ENCODE data around the gene CDK5.

The CDK5 gene

DNA sequence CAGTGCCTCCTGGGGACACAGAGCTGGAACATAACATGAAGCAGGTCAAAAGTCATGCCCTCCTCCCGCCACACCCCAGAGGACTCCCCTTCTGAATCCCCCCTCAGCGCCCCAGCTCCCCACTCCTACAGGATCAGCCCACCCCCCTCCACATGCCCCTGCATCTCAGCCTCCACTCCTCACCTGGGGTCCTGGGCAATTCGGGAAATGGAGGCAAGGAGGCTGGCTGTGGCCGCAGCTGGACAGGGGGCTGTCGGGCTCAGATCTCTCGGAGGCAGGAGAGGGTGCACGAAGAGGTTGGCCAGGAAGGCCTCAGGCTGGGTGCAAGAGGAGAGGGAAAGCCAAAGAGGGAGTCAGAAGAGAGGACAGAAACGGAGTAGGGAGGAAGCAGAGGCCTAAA, 41.2 kb downstream of the CDK5 start:
- Histone ChIP-seq H4K20me1 (ENCODE audit: insufficient read depth, low read length) (no peaks in the 10 kb centered on the region), H3K4me1 (ENCODE audit: insufficient read depth, low read length, severe bottlenecking) (peaks cover 27% of the 10 kb centered on the region), H3K36me3 (ENCODE audit: insufficient read depth, low read length) (no peaks in the 10 kb centered on the region), H3K27me3 (ENCODE audit: insufficient read depth, low read length) (peaks cover 11% of the 10 kb centered on the region; the same call in 1 of the 2 replicates), H3K4me3 (ENCODE audit: low read depth, low read length, poor library complexity, severe bottlenecking) (no peak overlapping the region), H2AFZ (ENCODE audit: low read length) (no peak overlapping the region), H3K9me3 (ENCODE audit: low read length) (no peaks in the 10 kb centered on the region), H3F3A (ENCODE audit: insufficient read depth, low read length) (no peaks in the 10 kb centered on the region), H3K9me2 (ENCODE audit: low read depth, low read length) (no peaks in the 10 kb centered on the region), H3K27ac (ENCODE audit: low read depth, low read length, poor library complexity, severe bottlenecking) (no peak overlapping the region), H3K79me2 (ENCODE audit: insufficient read depth, low read length) (no peaks in the 10 kb centered on the region), H3K4me2 (ENCODE audit: low read length) (no peak overlapping the region), H3K9ac (ENCODE audit: low read length) (no peak overlapping the region)
- TF ChIP-seq EZH2 (IDR thresholded peaks at IDR 0.05; ENCODE audit: borderline replicate concordance, low read length) = no peak
- TF ChIP-seq, protein P1, sequence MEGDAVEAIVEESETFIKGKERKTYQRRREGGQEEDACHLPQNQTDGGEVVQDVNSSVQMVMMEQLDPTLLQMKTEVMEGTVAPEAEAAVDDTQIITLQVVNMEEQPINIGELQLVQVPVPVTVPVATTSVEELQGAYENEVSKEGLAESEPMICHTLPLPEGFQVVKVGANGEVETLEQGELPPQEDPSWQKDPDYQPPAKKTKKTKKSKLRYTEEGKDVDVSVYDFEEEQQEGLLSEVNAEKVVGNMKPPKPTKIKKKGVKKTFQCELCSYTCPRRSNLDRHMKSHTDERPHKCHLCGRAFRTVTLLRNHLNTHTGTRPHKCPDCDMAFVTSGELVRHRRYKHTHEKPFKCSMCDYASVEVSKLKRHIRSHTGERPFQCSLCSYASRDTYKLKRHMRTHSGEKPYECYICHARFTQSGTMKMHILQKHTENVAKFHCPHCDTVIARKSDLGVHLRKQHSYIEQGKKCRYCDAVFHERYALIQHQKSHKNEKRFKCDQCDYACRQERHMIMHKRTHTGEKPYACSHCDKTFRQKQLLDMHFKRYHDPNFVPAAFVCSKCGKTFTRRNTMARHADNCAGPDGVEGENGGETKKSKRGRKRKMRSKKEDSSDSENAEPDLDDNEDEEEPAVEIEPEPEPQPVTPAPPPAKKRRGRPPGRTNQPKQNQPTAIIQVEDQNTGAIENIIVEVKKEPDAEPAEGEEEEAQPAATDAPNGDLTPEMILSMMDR (IDR thresholded peaks at IDR 0.05; ENCODE audit: low read length) = no peak

DNA sequence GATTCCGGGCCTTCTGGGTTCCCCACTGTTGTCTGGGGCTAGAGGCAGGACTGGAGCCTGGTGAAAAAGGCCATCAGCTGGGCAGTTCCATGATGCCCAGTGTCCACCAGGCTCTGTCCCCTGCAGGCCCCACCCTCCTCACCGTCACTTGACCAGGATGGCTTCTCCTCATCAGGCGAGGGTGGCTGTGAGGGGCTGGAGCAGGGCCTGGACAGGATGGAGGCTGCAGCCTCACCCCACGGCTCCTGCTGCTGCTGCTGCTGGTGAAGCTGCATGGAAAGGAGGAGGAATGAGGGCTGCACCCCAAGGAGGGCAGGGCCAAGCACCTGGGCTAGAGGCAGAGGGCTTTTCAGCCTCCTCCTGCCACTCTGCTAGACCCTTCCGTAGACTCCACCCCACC, 41.7 kb downstream of the CDK5 start:
- H3K9ac ChIP-seq (ENCODE audit: low read length) = no peak overlapping the region
- TF ChIP-seq EZH2 (IDR thresholded peaks at IDR 0.05; ENCODE audit: borderline replicate concordance, low read length) = no peak
- TF ChIP-seq, protein P1 (IDR thresholded peaks at IDR 0.05; ENCODE audit: low read length) = no peak
- H3K4me1 ChIP-seq (ENCODE audit: insufficient read depth, low read length, severe bottlenecking) = peaks cover 27% of the 10 kb centered on the region

DNA sequence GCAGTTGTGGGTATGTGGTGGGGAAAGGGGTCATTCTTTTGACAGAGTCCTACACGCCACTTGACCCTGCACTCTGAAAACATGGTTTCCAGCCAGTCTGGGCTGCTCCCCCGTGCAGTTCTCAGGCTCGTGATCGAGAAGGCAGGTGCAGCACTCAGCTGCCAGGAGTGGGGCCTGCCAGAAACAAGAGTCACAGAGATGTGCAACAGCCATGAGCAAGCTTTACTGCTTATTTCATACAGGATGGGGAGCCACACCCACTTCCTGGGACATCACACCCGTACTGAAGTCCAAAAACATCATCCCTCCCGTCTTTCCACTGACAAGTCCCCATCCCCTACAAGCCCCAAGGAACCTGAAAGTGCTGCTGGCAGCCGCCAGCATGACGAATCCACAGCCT, 42.7 kb downstream of the CDK5 start:
- Histone ChIP-seq H3K27me3 (ENCODE audit: insufficient read depth, low read length) (peaks cover 11% of the 10 kb centered on the region; the same call in 1 of the 2 replicates), H3K4me3 (ENCODE audit: low read depth, low read length, poor library complexity, severe bottlenecking) (no peak overlapping the region), H3K9me3 (ENCODE audit: low read length) (no peaks in the 10 kb centered on the region), H3K9ac (ENCODE audit: low read length) (no peak overlapping the region), H3K4me2 (ENCODE audit: low read length) (no peak overlapping the region), H3K4me1 (ENCODE audit: insufficient read depth, low read length, severe bottlenecking) (peaks cover 27% of the 10 kb centered on the region), H3K9me2 (ENCODE audit: low read depth, low read length) (no peaks in the 10 kb centered on the region), H3K79me2 (ENCODE audit: insufficient read depth, low read length) (no peaks in the 10 kb centered on the region), H3F3A (ENCODE audit: insufficient read depth, low read length) (no peaks in the 10 kb centered on the region), H2AFZ (ENCODE audit: low read length) (no peak overlapping the region), H3K27ac (ENCODE audit: low read depth, low read length, poor library complexity, severe bottlenecking) (no peak overlapping the region), H4K20me1 (ENCODE audit: insufficient read depth, low read length) (no peaks in the 10 kb centered on the region), H3K36me3 (ENCODE audit: insufficient read depth, low read length) (no peaks in the 10 kb centered on the region)
- TF ChIP-seq, protein P1 (IDR thresholded peaks at IDR 0.05; ENCODE audit: low read length) = no peak

More for the DNA sequence above, 41.7 kb downstream of the CDK5 start:
- Histone ChIP-seq H3K27ac (ENCODE audit: low read depth, low read length, poor library complexity, severe bottlenecking) (no peak overlapping the region), H3K9me2 (ENCODE audit: low read depth, low read length) (no peaks in the 10 kb centered on the region), H3K27me3 (ENCODE audit: insufficient read depth, low read length) (peaks cover 11% of the 10 kb centered on the region; the same call in 1 of the 2 replicates), H4K20me1 (ENCODE audit: insufficient read depth, low read length) (no peaks in the 10 kb centered on the region), H3K9me3 (ENCODE audit: low read length) (no peaks in the 10 kb centered on the region), H3K4me3 (ENCODE audit: low read depth, low read length, poor library complexity, severe bottlenecking) (no peak overlapping the region), H2AFZ (ENCODE audit: low read length) (no peak overlapping the region), H3F3A (ENCODE audit: insufficient read depth, low read length) (no peaks in the 10 kb centered on the region), H3K4me2 (ENCODE audit: low read length) (no peak overlapping the region), H3K36me3 (ENCODE audit: insufficient read depth, low read length) (no peaks in the 10 kb centered on the region), H3K79me2 (ENCODE audit: insufficient read depth, low read length) (no peaks in the 10 kb centered on the region)
